GM19463 (cell line): ENCODE results near the gene PCSK6.

Source experiments
- ATAC-seq: cut with Tn5 transposase; IDR thresholded peaks from one replicate; pipeline ENCODE4 v1.9.1; 2021; ENCODE audit warnings: mild to moderate bottlenecking, moderate library complexity; ENCODE audit not compliant: unreplicated experiment

PCSK6 gene

GRCh38 chr15:101489599-101490407 is at the start of gene PCSK6:
Gene PCSK6, minus strand, starts transcription at chr15:101489707. Its CDS starts 37 bp downstream, at chr15:101489670.
- ATAC-seq, result no peak

GRCh38 chr15:101538996-101539395 is 49.5 kb upstream of the PCSK6 start:
- no peak for ATAC-seq

- ATAC-seq, result no peak
These were observed 48.7 kb upstream of the PCSK6 start for GRCh38 chr15:101538177-101538576.

GRCh38 chr15:101537483-101538080 is 48.1 kb upstream of the PCSK6 start:
- ATAC-seq, result no peak

DNA sequence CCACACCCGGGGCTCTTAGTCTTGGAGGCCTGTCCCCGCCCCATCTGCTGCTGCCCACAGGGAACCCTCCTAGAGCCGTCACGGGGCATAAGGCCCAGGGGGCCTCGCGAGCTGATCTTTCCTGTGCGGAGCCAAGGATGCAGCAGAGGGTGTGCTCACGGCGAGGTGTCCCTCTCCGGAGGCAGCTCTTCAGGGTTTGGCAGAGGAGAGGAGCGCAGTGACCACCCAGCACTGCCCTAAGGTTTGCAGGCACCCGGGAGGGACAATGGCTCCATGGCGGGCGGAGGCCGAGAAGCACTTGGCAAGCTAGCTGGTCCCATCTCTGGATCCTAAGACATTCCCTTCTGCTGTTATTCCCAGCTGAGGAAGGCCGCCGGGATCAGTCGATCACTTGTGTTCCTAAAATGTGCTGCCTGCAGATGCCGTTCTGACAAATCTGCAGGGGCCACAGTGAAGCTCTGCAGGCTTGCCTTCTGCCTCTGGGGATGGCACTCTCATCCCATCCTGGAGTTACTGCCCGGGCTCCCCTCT is 47.4 kb upstream of the PCSK6 start:
- ATAC-seq, result no peak

DNA sequence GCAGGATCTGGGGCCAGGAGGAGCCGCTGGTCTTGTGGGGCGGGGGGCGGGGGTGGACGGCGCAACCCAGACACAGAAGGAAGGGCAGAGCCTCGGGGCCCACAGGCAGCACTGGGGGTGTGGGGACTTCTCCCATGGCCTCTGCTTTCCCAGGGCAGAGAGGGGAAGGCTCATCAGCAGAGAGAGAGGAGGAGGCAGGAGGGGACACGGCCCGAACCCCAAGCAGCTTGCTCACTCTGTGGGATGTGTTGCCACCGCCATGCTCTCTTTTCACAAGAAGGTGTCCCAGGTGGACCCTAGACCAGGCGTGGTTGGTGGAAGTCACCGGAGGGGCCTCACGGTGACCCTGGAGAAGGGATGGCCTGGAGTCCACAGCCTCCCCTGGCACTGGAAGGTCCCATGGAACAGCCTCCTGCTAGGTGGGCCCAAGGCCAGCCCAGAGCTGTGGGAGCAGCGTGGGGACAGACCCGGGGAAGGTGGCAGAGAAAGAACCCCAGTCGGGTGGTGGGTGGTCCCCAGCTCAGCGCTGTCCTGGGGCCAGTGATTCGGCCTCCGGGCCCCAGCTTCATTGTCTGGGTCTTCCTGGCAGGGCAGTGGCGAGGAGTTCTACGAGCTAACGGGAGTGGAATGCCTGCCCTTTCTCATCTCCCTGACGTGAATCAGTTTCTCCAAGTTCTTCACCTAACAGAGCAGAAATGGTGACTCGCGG is 46.8 kb upstream of the PCSK6 start:
- ATAC-seq, result no peak

DNA sequence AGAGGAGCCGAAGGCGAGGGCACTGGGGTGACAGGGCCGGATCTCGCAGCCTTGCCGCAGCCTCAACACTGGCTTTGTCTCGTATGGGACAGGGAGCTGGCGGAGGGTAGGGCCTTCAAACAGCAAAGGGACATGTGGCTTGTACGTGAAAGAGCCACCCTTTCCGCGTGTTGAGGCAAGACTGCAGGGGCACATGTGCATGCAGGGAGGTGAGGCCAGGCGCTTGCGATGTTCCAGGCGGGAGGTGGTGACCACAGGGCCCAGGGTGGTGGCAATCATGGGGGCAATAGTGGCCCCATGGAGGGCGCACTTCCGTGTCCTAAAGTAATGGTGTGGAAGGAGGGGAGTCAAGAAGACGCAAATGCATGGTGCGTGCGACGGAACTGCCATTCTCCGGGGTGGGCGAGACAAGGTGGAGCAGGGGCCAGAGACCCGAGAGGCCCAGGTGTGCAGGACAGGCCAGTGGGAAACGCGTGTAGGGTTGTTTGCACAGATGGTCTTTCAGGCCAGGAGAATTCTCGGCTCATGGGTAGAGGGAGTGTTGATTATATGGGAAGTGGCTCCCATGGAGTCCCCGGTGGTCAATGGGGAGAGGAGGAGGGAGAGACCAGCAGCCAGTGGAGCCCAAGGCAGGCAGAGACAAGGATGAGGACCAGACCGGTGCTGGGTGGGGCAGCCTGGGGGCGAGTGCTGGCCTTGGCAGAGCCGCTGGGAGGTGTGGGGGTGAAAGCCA is 45.8 kb upstream of the PCSK6 start:
- no peak for ATAC-seq

DNA sequence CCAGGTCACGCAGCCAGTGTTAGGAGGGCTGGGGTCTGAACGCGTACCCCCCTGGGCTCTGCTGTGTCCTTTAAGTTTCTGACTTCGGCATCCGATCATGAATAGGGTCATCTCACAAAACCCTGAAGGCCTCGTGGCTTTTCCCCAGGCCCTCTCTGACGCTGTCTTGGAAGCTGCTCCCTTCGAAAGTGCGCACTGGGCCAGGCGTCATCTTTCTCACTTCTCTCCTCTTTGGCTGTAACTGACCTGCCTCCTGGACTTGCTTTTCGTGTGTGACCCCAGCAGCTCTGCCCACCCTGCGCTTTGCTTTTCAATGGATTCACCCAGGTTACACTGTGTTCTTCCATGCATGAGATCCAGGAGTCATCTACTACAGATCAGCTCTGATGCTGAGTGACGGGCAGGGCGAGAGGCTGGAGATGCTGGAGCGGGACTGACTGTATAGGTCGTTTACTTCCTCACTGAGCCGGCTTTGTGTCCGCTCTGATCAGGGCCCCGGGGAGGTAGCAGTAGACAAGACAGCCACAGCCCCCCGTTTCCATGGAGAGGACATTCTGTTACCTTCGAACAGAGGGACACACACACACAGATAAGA is 45.0 kb upstream of the PCSK6 start:
- ATAC-seq, result no peak

GRCh38 chr15:101533371-101534140 is 44.0 kb upstream of the PCSK6 start:
- ATAC-seq, result no peak

DNA sequence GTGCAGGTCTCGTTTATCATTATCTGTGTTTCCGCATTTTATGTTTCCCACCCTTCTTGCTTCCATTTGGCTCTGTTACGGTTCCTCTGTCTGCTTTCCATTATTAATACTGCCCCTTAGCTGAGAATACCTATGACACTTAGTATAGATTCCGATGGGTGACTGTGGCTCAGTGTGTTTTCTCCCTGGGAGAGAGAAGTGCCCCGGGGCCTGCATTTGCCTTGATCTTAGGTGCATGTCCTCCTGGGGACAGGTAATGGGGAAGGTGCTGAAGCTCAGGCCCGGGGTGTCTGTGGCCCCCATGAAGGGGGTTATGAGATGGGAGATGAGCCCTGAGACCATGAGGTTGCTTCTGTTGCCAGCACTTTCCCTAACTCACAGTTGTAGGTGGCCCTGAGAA is 43.4 kb upstream of the PCSK6 start:
- no peak for ATAC-seq

DNA sequence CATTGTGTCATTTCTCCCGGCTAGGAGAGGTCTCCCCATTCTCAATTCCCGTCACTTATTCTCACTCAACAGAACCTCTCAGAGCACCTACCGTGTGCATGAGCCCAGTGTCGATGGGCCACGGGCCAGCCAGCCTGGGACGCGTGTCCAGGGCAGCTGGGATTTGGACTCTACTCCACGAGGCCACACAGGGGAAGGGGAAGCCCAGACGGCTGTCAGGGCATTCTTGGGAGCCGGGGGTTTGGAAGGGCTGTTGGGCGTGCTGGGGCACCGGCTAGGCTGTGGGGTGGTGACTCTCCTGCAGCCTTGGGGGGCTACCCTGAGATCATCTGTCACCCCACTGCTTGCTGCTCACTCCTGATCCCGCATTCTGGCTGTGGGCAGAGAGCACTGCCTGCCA is 41.7 kb upstream of the PCSK6 start:
- no peak for ATAC-seq

DNA sequence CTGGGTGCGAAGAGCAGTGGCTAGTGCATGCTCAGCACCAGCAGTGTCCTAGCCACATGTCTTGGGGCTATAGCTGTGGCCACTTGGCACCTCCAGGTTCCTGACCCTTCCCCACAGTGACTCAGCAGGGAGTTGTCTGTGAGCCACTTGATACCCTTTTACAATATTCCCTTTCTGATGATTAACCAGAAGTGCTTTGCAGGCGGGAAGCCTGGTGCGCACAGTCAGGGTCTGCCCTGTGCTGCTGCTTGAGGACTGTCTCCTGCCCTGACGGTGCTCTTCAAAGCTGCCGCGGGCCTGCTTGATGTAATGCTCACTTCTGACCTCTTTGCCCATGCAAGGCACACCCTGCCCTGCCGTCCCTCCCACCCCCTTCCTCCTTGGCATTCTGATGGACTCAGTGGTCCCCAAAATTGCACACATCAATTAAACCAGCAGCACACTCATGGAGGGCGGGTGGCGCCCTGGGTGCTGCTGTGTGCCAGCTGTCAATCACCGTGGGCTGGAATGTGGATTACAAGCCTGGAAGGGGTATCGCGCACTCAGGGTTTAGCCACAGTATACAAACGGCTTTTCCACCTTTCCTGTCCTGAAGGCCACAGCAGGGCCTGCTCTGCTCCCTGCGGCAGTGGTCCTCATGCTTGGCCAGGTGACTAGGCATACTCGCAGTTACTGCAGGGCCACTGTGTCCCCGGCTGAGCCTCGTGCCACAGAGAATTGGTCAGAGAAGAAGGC is 40.9 kb upstream of the PCSK6 start:
- ATAC-seq, result no peak

DNA sequence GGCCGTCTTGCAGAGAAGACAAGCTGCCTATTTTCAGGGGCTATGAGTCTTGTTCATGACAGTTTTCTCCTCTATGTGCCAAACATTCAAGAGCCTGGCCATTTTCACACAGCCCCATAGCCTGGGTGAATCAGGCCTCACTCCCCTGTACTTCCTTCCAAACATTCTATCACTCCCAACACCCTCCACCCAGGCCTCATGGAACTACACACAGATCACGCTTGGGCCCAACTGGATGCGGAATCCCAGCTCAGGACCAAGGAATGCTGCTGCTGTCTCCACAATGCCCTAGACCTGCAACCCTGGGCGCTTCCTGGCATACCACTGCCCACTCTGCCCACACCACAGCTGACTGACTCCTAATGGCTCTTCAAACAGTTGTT is 39.4 kb upstream of the PCSK6 start:
- no peak for ATAC-seq

- peak; percentile 75 for ATAC-seq
These were observed 38.8 kb upstream of the PCSK6 start for GRCh38 chr15:101528108-101528916.

GRCh38 chr15:101526890-101527289 is 37.4 kb upstream of the PCSK6 start:
- ATAC-seq, result no peak

GRCh38 chr15:101526442-101526841 is 36.9 kb upstream of the PCSK6 start:
- ATAC-seq, result no peak

- no peak for ATAC-seq
These were observed 36.5 kb upstream of the PCSK6 start for GRCh38 chr15:101526021-101526420.

DNA sequence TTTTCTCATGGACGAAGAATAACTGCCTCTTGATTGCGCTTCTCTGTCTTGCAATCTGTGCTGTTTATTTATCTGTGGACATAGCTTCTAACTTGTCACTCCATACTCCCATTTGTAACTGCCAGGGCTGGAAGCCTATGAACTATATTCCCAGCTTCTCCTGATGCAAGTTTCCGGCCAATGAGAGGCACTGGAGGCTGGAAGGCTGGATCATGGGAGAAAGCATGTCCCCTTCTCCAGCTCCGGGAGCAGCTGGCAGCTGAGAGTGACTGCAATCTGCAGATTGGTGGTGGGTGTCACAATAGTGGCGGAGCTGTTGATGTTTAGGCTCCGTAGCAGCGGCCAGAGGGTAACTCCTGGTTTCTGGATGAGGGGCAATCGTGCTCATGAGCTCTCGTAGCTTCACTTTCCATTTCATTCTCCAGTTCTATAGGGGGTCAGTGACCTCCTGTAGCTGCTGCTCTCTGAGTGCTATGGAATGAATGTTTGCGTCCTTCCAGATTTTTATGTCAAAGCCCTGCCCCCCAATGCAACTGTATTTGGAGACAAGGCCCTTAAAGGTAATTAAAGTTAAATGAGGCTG is 35.7 kb upstream of the PCSK6 start:
- no peak for ATAC-seq
